GM18498 (cell line): ENCODE results near the gene LMF1.

Source experiments
- ATAC-seq: cut with Tn5 transposase; IDR thresholded peaks from one replicate; pipeline ENCODE4 v1.9.1; 2021; ENCODE audit warnings: mild to moderate bottlenecking, moderate library complexity; ENCODE audit not compliant: unreplicated experiment

Gene LMF1

GRCh38 chr16:931626-932500 lies 38.9 kb downstream of the LMF1 start:
- no peak for ATAC-seq

- ATAC-seq, result no peak
These were observed 39.6 kb downstream of the LMF1 start for GRCh38 chr16:931171-931570.

GRCh38 chr16:930511-930910 lies 40.3 kb downstream of the LMF1 start:
- ATAC-seq, result no peak

- no peak for ATAC-seq
These were observed 40.7 kb downstream of the LMF1 start for GRCh38 chr16:930076-930475.

- ATAC-seq, result no peak
These were observed 41.3 kb downstream of the LMF1 start for GRCh38 chr16:929227-930073.

GRCh38 chr16:928526-928925 lies 42.3 kb downstream of the LMF1 start:
- no peak for ATAC-seq

GRCh38 chr16:927931-928330 lies 42.9 kb downstream of the LMF1 start:
- ATAC-seq, result no peak

GRCh38 chr16:927406-927805 lies 43.4 kb downstream of the LMF1 start:
- ATAC-seq, result no peak

- no peak for ATAC-seq
These were observed 44.1 kb downstream of the LMF1 start for GRCh38 chr16:926715-927114.

- no peak for ATAC-seq
These were observed 46.0 kb downstream of the LMF1 start for GRCh38 chr16:924806-925205.

GRCh38 chr16:924063-924462 lies 46.7 kb downstream of the LMF1 start:
- no peak for ATAC-seq

GRCh38 chr16:923184-923583 lies 47.6 kb downstream of the LMF1 start:
- ATAC-seq, result no peak

- no peak for ATAC-seq
These were observed 48.7 kb downstream of the LMF1 start for GRCh38 chr16:922051-922450.

- no peak for ATAC-seq
These were observed 49.4 kb downstream of the LMF1 start for GRCh38 chr16:921321-921905.

GRCh38 chr16:920717-921116 lies 50.1 kb downstream of the LMF1 start:
- no peak for ATAC-seq

- ATAC-seq, result no peak
These were observed 50.6 kb downstream of the LMF1 start for GRCh38 chr16:920051-920681.

- ATAC-seq, result no peak
These were observed 51.1 kb downstream of the LMF1 start for GRCh38 chr16:919658-920050.

GRCh38 chr16:918741-919657 lies 51.8 kb downstream of the LMF1 start:
- ATAC-seq, result no peak

GRCh38 chr16:918068-918467 lies 52.7 kb downstream of the LMF1 start:
- ATAC-seq, result no peak

GRCh38 chr16:917591-918061 lies 53.2 kb downstream of the LMF1 start:
- ATAC-seq, result no peak
